ENCODE measurements around the gene BIN1. TPM values are rescaled to one million over a fixed set of nuclear protein-coding genes. Genes with fewer than 3 reads are reported as not detected.
A peak's percentile ranks its signal among the peaks of the same experiment; 100 is the strongest.

BIN1 gene
- total RNA-seq, 4 donors from 2014 or later: 95.7 to 146 (median 98.8) TPM

- Histone ChIP-seq H3K9me3 (no peaks in the 10 kb centered on the region), H3K27ac (peak overlapping the region; percentile 54 to 88 (median 76)), H3K4me3 (no peak overlapping the region), H3K4me1 (peaks cover 0 to 38% (median 24%) of the 10 kb centered on the region in 4 donors), H3K36me3 (no peaks in the 10 kb centered on the region), H3K27me3 (no peaks in the 10 kb centered on the region)
- 36 to 41% methylated on average over 11 of the region's 11 CpGs for WGBS, 2 donors
- TF ChIP-seq POLR2A (IDR thresholded peaks at IDR 0.05): no peak
- peak; percentile 16 to 49 (median 43) for TF ChIP-seq CTCF (IDR thresholded peaks at IDR 0.05)
- TF ChIP-seq EP300 (IDR thresholded peaks at IDR 0.05): peak in 1 of 2 donors; percentile 67
- DNase-seq (ENCODE audit: low spot score in 2 of 2): peak in 1 of 2 donors; percentile 35
Observed at GRCh38 chr2:127143841-127144782, 37.2 kb upstream of the BIN1 start.

GRCh38 chr2:127142663-127143630, 36.0 kb upstream of the BIN1 start:
- Histone ChIP-seq H3K4me1 (peaks cover 0 to 38% (median 24%) of the 10 kb centered on the region in 4 donors), H3K27me3 (no peaks in the 10 kb centered on the region), H3K36me3 (no peaks in the 10 kb centered on the region), H3K27ac (peak overlapping the region; percentile 54 to 88 (median 76)), H3K9me3 (no peaks in the 10 kb centered on the region), H3K4me3 (no peak overlapping the region)
- 71 to 75% methylated on average over 4 of the region's 4 CpGs for WGBS, 2 donors
- TF ChIP-seq EP300 (IDR thresholded peaks at IDR 0.05): no peak
- no peak for TF ChIP-seq POLR2A (IDR thresholded peaks at IDR 0.05)
- no peak for TF ChIP-seq CTCF (IDR thresholded peaks at IDR 0.05)
- no peak for DNase-seq (ENCODE audit: low spot score in 2 of 2)

DNA sequence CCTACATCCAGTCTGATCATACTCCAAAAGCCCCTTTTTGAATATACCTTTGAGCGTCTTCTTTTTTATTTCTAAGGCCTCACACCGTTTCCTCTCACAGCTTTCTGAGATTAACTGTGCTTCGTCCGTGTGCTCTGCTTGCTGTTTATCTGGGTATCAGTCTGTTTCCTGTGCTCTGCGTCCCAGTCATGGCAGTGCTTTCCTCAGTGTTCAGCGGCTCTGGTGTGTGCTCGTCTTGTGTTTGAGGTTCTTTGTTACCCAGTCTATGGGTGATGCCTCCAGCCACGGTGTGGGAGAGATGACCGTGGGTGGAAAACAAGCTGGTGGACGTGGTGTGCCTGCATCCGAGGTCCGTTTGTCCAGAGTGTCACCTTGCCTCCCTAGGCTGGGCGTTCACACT, 33.6 kb upstream of the BIN1 start:
- no peak for DNase-seq (ENCODE audit: low spot score in 2 of 2)
- 71 to 78% methylated on average over 13 of the region's 13 CpGs for WGBS, 2 donors
- TF ChIP-seq EP300 (IDR thresholded peaks at IDR 0.05) (no peak), POLR2A (IDR thresholded peaks at IDR 0.05) (no peak), CTCF (IDR thresholded peaks at IDR 0.05) (no peak)
- no peaks in the 10 kb centered on the region for H3K36me3 ChIP-seq
- no peak overlapping the region for H3K27ac ChIP-seq
- H3K9me3 ChIP-seq: no peaks in the 10 kb centered on the region
- no peaks in the 10 kb centered on the region for H3K27me3 ChIP-seq
- H3K4me1 ChIP-seq: peaks cover 0 to 33% (median 24%) of the 10 kb centered on the region in 4 donors
- H3K4me3 ChIP-seq: no peak overlapping the region

GRCh38 chr2:127139766-127140165, 32.8 kb upstream of the BIN1 start:
- Histone ChIP-seq H3K27me3 (no peaks in the 10 kb centered on the region), H3K4me3 (no peak overlapping the region), H3K27ac (no peak overlapping the region), H3K36me3 (no peaks in the 10 kb centered on the region), H3K9me3 (no peaks in the 10 kb centered on the region), H3K4me1 (peaks cover 0 to 26% (median 19%) of the 10 kb centered on the region in 4 donors)
- TF ChIP-seq EP300 (IDR thresholded peaks at IDR 0.05): no peak
- no peak for TF ChIP-seq CTCF (IDR thresholded peaks at IDR 0.05)
- no peak for TF ChIP-seq POLR2A (IDR thresholded peaks at IDR 0.05)
- 82 to 84% methylated on average over 2 of the region's 2 CpGs for WGBS, 2 donors
- DNase-seq (ENCODE audit: low spot score in 2 of 2): no peak
